AG04449 (cell line): Measurements from ENCODE around the gene GM2A.

Source experiments
- CTCF ChIA-PET: fragments of 350-600 bp; formaldehyde crosslinking; extraction: SDS; loops from one replicate; lab custom pipeline; 2021; ENCODE audit warnings: antibody characterized with exemption; lab: Yijun Ruan, JAX
- POLR2A ChIA-PET: fragments of 400-600, 350-600 bp; formaldehyde crosslinking; extraction: SDS; loops from one replicate; lab custom pipeline; 2020; ENCODE audit warnings: antibody characterized with exemption, inconsistent platforms; lab: Yijun Ruan, JAX
- DNase-seq: peaks from one replicate; pipeline ENCODE4 v3.0.0-alpha.2; 2010; ENCODE audit warnings: low read depth, low spot score
- H3K4me3 ChIP-seq: 2 replicates; pipeline ENCODE4 v1.5.1; 2011; ENCODE audit warnings: low read depth, mild to moderate bottlenecking, control low read depth, low read length
- TF ChIP-seq, protein P1 (sequence below): IDR thresholded peaks from one replicate; pipeline ENCODE4 v1.5.1; 2011; ENCODE audit warnings: mild to moderate bottlenecking, moderate library complexity, low read length, control low read depth, inconsistent platforms; ENCODE audit not compliant: insufficient read depth; ENCODE audit errors: missing control alignments

GM2A gene

DNA sequence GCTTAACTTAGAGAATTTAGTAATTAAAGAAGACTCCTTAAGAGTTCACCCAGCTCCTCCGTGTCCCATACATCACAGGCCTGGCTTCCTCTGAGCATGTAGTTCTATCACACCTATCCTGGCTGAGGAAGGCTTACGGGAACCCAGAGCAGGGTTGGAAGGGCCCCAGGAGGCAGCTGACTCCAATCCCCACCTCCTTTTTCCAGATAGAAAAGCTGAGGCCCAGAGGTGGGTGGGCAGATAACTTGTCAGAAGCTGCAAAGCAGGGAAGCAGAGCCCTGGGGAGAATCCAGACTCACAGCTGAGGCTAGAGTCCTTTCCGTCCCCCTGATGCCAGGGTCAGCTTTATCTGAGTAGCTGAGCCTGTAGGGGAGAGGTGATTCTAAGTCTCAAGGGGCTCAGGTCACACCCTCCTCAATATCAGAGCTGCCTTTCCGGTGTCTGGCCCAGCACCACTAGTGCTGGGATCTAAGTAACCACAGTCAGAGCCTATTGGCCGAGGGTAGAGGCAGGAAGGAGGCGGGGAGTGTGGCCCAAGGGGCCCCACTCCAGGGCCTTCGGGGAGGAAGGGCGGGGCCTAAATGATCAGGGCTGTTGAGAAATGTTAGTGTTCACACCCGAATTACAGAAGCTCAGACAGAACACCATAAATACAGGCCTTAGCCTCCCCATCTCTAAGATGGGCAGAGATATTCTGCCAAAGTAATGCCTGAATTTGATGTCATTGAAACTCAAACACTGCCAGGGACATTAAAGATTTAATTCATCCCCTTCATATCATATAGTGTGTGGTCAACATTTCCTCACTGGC, 39.0 kb upstream of the GM2A start:
- ChIA-PET CTCF (interaction anchor here (0.7 to 1.4 kb wide), 3 partner anchors 10 to 49 kb away, joined by 3 to 4 read pairs (median 4); partner anchors contain the start of gene CCDC69), POLR2A (no interaction called here)
- TF ChIP-seq, protein P1, sequence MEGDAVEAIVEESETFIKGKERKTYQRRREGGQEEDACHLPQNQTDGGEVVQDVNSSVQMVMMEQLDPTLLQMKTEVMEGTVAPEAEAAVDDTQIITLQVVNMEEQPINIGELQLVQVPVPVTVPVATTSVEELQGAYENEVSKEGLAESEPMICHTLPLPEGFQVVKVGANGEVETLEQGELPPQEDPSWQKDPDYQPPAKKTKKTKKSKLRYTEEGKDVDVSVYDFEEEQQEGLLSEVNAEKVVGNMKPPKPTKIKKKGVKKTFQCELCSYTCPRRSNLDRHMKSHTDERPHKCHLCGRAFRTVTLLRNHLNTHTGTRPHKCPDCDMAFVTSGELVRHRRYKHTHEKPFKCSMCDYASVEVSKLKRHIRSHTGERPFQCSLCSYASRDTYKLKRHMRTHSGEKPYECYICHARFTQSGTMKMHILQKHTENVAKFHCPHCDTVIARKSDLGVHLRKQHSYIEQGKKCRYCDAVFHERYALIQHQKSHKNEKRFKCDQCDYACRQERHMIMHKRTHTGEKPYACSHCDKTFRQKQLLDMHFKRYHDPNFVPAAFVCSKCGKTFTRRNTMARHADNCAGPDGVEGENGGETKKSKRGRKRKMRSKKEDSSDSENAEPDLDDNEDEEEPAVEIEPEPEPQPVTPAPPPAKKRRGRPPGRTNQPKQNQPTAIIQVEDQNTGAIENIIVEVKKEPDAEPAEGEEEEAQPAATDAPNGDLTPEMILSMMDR = no peak
- DNase-seq = no peak
- H3K4me3 ChIP-seq = no peak overlapping the region

DNA sequence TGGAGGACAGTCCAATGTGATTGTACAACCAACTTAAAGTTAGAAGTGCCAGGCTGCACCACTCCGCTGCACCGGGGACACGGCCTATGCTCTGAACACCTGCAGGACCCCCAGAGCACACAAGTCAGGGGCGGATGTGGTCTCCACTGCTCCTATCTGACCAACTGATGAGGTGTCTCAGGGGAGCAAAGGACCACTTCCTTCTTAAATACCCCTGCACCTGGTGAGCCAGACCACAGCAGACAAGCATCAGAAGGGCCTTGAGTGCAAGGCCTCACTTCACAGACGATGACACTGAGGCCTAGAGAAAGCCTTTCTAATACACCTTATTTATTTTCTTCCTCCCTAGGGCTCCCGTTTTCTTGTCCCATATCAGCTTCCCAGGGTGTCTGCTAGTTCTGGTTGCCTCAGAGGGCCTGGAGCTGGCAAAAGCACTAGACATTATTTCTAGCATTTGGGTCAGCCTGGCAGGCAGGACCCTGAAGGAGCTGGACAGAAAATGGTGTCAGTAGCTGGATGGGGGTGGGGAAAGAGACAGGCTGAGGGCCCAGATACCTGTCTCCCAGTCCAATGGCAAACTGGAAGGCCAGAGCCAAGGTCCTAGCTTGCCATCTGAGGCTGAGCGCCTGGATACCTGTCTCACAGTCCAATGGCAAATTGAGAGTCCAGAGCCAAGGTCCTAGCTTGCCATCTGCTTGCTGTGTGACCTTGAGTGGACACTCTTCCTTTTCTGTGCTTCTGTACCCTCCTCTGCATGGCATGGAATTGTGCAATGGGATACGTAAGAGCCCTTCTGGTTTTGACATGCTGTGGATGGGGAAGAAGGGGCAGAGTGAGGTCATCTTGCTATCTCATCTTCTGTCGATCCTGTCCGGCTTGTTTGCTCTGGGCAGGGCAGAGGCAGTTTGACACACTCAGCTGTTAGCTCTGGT, 38.1 kb upstream of the GM2A start:
- TF ChIP-seq, protein P1 = no peak
- DNase-seq = no peak
- ChIA-PET POLR2A (no interaction called here), CTCF (interaction anchor here (0.7 to 0.9 kb wide), 2 partner anchors 9 to 50 kb away, joined by 3 to 4 read pairs; partner anchors contain the start of gene CCDC69)
- H3K4me3 ChIP-seq = no peak overlapping the region

DNA sequence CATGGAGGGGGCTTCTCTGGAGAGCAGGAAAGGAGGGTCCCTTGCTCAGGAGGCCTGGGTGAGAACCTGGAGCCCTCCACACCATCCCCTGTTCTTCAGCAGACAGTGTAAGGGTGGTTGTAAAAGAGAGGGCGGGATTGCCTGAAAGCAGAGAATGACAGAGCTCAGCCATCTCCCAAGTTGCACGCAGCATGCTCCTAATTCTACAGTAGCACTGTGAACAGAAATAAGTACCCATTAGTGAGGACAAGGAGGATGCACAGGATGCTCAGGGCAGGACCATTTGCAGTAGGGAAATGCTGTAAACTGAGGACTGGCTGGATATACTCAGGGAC, 37.5 kb upstream of the GM2A start:
- CTCF ChIA-PET = no interaction called here
- TF ChIP-seq, protein P1 = no peak
- POLR2A ChIA-PET = no interaction called here
- no peak for DNase-seq
- H3K4me3 ChIP-seq = no peak overlapping the region

DNA sequence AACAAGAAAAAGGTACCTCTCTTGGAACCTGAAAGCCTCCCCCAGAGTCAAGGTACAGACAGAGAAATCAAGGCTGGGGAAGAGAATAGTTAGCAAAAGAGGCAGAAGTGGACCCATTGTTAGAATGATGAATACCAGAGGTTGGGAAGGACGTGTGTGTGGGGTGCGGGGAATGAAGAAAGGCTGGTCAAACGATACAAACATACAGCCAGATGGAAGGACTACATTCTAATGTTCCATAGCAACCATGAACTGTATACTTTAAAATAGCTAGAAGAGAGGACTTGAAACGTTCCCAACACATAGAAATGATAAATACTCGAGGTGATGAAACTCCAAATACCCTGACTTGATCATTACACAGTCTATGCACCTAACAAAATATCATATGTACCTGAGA, 36.2 kb upstream of the GM2A start:
- TF ChIP-seq, protein P1 = no peak
- POLR2A ChIA-PET = no interaction called here
- DNase-seq = no peak
- CTCF ChIA-PET = no interaction called here
- no peak overlapping the region for H3K4me3 ChIP-seq

DNA sequence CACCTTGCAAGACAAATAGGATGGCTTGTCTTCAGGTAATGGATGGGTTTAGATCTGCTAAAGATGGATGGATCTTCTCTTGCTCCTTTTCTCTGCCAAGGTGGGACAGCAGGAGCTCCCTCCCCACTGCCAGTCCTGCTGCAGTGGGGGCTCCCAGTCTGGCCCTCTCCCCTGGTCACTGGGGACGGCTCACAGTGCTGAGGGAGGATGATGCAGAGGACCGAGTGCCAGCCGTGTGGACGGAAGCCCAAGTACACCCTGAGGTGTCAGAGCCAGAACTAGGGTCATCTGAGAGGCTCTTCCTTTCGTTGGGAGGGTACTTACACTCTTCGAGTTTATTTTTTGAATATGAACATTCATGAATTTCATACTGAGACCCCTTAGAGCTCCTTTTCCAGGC, 34.8 kb upstream of the GM2A start:
- ChIA-PET CTCF (interaction anchor here (1.1 kb wide), 1 partner anchor 21 kb away, joined by 4 read pairs; no protein-coding TSS in a partner anchor), POLR2A (no interaction called here)
- DNase-seq = no peak
- TF ChIP-seq, protein P1 = no peak
- no peak overlapping the region for H3K4me3 ChIP-seq

DNA sequence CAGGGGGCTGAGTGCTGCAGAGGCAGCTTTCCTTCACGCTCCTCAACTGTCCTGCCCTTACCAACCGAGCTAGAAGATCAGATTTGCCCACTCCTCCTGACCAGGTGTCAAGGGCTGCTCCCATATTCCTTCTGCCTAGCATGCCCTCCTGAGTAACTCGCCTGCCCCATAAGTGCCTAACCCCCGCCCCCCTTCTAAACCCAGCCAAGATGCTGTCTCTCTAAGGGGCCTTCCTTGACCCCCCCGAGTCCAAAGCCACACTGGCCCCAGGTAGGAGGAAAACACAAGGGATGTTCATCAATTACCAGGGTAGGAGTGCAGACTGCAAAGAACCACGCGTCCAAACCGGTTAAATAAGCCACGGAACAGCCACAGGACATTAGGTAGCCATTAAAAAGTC, 33.8 kb upstream of the GM2A start:
- H3K4me3 ChIP-seq = no peak overlapping the region
- TF ChIP-seq, protein P1 = no peak
- DNase-seq = no peak
- POLR2A ChIA-PET = no interaction called here
- CTCF ChIA-PET = interaction anchor here (1.1 kb wide), 1 partner anchor 20 kb away, joined by 4 read pairs; no protein-coding TSS in a partner anchor
